Upper lobe of left lung (tissue), 4 donors: ENCODE data around the gene CD1D.
"Not testable (repeated sequence)": the region's sequence is repeated elsewhere in the genome, so short reads cannot be mapped to it uniquely, and the experiment has no call there.

ENCODE experiments used
- POLR2A ChIP-seq, 4 donors: fragments of 450-650 bp; IDR thresholded peaks; one replicate each; pipeline ENCODE4 v1.5.1; 2016 to 2017; ENCODE audit warnings: antibody characterized with exemption in 4 of 4, mild to moderate bottlenecking in 2 of 4
- POLR2AphosphoS5 ChIP-seq, 2 donors: sonication (generic); formaldehyde crosslinking; IDR thresholded peaks; one replicate each; pipeline ENCODE4 v1.5.1; 2017; ENCODE audit warnings: antibody characterized with exemption in 2 of 2
- TF ChIP-seq, protein P1 (sequence below), 6 experiments: fragments of 450-650 bp in 4 of 6; fragments of 200-600 bp in 2 of 6; sonication (generic) in 2 of 6; IDR thresholded peaks; one replicate each; pipeline ENCODE4 v1.5.1; 2016 to 2019; ENCODE audit warnings: antibody characterized with exemption in 6 of 6

DNA sequence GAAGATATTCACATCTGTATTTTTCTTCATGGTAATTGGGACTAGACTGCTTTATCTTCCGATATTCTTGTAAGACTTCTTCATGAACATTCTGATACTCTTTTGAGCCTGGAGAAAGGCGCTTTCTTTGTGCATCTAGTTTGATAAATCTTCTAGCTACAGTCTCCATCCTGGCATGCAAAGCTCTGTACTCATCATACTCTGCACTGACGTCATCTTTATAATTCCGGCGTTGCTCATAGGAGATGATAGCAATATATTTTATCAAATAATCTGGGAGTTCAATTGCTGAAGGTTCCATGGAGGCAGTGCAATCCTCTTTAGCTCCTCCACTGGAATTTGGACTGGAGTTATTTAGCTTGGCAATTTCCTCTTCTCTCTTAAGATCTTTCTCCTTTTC, 4.8 kb upstream of the CD1D start:
- TF ChIP-seq, protein P1, sequence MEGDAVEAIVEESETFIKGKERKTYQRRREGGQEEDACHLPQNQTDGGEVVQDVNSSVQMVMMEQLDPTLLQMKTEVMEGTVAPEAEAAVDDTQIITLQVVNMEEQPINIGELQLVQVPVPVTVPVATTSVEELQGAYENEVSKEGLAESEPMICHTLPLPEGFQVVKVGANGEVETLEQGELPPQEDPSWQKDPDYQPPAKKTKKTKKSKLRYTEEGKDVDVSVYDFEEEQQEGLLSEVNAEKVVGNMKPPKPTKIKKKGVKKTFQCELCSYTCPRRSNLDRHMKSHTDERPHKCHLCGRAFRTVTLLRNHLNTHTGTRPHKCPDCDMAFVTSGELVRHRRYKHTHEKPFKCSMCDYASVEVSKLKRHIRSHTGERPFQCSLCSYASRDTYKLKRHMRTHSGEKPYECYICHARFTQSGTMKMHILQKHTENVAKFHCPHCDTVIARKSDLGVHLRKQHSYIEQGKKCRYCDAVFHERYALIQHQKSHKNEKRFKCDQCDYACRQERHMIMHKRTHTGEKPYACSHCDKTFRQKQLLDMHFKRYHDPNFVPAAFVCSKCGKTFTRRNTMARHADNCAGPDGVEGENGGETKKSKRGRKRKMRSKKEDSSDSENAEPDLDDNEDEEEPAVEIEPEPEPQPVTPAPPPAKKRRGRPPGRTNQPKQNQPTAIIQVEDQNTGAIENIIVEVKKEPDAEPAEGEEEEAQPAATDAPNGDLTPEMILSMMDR (IDR thresholded peaks at IDR 0.05): not testable (repeated sequence)
- TF ChIP-seq POLR2A, POLR2AphosphoS5 (IDR thresholded peaks at IDR 0.05): not testable (repeated sequence)
